Right kidney (tissue), 1 donor: Measurements from ENCODE around the gene NAPB.

ENCODE experiments used
- DNase-seq: peaks from one replicate; pipeline ENCODE4 v3.0.0-alpha.2; 2016

The NAPB gene

DNA sequence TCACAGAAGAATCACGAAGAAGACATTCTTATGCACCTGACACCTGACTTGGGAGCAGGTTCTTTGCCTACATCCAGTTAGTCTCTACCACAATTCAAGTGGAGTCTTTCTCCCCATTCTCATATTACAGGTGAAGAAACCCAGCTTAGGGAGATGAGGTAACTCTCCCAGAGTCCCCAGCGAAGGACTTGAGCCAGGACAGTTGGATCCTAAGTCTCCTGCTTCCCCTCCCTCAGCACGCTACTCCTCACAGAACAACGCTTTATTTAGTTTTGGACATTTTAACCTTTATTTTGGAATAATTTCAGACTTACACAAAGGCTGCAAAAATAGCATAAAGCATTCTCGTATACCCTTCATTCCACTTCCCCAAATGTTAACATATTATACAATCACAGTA, 17.4 kb upstream of the NAPB start:
- DNase-seq: no peak

DNA sequence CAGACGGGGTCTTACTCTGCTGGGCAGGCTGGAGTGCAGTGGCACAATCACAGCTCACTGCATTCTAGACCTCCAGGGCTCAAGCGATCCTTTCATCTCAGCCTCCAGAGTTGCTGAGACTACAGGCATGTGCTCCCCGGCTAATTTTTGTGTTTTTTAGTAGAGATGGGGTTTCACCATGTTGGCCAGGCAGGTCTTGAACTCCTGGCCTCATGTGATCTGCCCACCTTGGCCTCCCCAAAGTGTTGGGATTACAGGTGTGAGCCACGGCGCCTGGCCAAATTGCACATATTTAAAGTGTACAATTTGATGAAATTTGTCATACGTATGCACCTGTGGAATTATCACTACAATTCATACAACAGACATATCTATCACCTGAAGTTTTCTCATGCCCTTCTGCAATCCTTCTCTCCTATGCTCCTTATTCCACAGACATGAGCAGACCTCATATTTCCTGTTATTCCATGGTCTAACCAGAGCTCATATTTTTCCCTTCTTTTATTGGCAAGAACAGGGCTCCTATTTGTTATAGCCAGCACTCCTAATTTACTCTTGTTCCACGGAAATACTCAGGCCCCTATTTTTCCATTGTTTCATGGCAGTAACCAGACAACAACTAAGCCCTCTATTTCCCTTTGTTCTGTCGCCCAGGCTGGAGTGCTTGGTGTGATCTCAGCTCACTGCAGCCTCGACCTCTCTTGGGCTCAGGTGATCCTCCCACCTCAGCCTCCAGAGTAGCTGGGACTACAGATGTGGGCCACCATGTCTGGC, 16.0 kb upstream of the NAPB start:
- no peak for DNase-seq

DNA sequence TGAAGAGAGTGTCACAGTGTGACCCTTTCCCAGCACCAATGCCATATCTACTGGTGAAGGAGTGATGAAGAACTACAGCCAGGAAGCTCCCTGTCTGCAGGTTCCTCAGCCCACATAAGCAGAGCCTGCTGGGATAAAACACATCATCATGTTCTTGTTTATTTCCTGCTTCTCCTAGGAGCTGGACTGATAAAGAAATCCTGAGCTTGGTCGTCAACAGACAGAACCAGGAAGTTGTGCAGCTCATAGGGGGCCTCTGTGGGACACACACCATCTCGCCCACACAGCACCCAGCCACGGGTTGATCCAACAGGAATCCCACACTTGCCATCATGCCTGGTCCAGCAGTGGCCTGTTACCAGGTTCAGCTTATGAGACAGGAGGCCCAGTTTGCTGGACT, 15.4 kb upstream of the NAPB start:
- DNase-seq: no peak

DNA sequence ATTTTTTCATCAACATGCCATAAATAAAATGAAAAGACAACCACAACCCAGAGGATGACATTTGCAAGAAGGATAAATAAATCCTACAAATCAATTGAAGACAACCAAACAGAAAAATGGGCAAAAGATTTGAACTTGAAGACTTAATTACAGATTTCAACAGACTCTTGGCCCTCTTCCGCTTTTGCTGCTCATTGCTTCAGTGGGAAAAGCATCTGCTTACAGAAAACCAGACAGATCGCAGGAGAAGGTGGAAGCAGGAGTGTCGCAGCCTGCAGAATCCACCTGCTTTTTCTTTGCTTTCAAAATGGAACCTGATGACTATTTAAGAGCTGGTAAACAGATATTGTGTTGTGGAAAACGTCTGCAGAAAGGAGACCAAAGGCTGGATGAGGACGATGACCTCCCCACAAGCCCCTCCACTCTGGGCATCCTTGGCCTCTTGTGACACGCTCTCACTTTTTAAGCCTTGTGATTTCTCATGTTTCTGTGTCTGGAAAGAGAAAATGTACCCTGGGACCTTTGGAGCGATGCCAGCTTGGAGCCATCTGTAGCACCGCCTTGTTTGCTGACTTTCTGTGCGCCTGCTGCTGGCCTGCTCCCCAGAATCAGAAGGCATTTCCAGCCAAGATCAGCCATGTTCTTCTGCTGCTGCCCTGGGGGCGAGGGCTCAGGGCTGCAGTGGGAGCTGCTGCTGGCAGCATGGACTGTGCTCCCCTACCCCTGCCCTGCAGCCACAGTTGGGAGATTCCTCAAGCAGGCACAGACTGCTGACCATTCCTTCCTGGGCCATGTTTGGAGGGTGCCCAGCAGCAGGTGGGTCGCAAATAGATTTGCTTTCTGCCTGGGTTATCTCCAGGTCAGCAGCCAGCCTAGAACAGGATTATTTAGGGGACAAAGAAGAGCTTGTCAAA, 14.6 kb upstream of the NAPB start:
- DNase-seq: no peak

DNA sequence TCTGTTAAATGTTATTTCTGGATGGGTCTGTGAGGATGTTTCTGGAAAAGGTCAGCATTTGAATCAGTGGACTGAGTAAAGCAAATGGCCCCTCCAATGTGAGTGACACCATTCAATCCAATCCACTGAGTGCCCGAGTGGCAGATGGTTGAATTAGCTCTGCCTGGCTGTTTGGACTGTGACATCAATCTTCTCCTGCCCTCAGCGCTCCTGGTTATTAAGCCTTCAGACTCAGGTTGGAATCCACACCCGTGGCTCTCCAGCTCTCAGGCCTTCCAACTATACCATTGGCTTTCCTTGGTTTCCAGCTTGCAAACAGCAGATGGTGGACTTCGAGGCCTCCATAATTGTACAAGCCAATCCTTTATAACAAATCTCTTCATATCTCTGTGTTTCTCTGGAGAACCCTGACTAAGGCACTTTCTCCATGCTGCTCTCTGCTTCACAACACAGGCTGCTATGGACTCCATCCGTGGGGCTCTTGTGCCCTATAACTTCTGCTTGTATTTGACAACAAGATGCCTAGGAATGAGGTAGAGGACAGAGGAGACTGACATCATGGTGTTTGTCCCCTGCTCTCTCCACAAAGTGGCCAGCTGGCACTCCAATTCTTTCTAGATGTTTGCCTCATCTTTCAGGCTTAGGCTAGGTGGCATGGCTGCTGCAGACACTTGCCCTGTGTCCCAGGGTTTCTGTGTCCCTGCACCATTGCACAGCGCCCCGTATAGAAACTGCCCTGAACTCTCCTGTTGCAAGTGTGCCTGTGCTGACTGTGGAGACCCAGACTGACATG, 13.4 kb upstream of the NAPB start:
- DNase-seq: no peak

DNA sequence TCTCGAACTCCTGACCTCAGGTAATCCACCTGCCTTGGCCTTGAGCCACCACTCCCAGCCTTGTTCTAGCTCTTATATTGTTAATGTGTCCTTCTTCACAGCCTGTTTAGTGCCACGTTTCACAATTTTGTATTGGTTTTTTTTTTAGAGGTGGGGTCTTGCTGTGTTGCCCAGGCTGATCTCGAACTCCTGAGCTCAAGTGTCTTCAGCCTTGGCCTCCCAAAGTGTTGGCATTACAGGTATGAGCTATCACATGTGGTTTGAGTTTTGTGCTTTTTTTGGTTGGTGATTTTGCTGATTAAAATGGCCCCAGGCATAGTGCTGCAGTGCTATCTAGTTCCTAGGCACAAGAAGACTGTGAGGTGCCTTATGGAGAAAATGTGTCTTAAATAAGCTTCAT, 12.3 kb upstream of the NAPB start:
- no peak for DNase-seq

DNA sequence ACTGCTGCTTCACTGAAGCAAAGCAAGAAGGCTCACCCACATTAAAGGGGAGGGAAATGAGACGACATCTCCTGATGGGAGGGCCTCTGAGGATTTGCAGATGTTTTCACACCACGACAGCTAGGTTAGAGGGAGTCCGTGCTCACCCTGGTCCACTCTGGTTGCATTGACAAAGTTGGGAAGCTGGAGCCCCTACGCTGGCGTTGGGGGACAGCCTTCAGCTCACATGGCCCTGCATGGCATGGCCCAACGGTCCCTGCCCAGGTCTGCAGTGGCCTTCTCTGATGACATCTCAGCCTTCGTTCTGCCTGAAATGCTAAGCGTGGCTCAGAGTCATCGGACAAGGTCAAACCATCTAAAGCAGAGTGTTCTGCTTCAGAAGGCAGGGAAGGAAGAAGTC, 3.8 kb upstream of the NAPB start:
- DNase-seq: no peak

DNA sequence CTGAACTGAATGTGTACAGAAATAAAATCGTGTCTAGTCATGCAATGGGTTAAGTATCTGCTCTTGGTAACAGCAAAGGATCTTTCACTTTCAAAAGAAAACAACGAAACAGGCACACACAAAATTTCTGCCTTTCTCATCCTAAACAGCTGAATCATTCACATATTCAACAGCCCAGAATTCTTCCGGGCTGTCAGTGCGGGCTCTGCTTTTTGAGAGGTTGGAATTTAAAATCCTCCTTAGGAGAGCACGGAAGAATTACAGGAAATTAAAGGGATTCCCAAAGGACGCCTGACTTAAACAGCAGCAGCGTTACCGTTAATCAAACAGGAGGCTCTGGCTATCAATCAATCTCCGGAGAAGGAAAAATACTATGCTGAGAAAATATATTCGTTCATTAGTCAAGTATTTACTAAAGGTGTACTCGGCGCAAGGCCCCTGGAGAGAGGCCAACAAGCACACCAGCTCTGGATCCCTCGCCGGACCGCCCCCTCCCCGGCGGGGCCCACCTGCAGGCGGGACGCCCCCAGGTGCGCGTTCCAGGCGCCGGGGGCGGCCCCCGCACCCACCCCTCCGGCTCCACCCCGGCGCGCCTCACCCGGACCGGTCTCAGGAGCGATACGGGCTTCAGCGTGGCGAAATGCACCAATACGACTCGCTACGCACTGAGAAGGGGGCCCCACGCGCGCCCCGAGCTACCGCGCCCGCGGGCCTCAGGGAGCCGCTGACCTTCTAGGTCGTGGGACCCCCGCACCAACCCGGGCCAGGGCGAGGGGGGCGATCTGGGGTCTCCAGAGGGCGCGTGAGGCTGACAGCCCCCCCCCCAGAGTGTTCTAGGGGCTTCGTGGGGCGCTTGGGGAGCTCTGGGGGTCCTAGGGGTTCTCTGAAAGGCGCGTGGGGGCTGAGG, 1.0 kb downstream of the NAPB start:
- DNase-seq: peak; percentile 60

DNA sequence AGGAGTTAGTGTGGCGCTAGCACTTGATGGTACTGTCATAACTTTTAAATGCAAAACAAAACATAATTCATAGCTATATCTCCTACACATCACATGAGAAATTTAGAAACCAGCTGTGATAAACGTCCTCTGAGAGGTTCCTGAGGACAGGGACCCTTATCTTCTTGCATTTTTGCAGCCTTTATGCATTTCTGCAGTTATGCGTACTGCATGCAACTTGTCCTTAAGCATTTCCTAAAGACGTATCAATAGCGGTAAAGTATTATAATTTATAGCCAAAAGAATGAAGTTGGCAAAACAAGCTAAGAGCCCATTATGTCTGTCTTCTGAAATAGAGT, 1.7 kb downstream of the NAPB start:
- no peak for DNase-seq

DNA sequence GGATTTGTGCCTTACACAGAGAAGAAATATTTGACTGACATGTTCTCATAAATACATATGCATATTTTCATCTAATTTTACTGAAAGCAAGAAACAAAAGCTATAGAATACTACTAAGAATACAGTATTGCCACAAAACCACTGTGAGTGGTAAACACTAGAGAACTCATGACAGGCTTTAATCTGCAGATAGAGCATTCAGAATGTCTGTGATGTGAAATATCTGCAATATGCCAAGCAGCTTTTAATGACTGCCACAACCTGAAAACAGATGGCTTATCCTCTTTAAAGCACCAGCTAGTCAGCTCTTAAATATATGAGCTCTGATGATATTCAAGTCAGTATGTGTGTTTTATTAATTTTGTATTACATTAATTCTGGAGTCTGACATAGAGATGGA, 3.4 kb downstream of the NAPB start:
- DNase-seq: no peak

DNA sequence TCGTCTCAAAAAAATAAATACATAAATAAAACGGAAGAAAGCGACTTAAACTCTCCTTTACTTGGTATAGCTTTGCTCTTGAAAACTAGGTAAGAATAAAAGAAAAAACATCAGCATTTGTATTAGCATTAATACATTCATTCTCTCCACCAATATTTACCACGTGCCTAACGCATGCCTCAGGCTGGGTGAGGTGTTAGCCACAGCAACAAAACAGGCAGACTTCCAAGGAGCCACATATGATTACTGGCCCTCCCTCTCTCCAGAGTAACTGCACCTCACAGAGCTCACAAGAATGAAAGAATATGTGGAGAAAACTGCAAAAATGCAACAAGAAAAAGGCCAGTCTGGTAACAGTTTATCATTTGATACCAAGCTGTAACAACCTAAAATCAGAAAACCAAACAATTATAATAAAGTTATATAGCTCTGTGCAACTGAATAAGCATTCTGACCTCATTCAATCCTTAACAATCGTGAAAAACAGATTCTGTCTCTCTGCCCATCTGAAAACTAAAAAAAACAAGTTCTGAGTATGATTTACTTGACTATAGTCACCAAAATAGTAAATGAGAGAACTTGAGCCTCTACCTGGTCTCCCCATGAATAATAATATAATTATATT, 5.2 kb downstream of the NAPB start:
- DNase-seq: no peak

DNA sequence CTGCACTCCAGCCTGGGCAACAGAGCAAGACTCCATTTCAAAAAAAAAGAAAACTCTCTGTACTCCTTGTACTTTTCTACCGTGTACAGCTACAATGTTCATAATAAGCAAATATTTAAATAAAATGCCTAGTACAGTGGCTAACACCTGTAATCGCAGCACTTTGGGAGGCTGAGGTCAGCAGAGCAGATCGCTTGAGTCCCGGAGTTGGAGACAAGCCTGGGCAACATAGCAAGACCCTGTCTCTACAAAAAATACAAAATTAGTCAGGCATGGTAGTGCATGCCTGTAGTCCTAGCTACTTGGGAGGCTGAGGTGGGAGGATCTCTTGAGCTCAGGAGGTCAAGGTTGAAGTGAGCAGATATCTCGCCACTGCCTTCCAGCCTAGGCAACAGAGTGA, 5.7 kb downstream of the NAPB start:
- no peak for DNase-seq

DNA sequence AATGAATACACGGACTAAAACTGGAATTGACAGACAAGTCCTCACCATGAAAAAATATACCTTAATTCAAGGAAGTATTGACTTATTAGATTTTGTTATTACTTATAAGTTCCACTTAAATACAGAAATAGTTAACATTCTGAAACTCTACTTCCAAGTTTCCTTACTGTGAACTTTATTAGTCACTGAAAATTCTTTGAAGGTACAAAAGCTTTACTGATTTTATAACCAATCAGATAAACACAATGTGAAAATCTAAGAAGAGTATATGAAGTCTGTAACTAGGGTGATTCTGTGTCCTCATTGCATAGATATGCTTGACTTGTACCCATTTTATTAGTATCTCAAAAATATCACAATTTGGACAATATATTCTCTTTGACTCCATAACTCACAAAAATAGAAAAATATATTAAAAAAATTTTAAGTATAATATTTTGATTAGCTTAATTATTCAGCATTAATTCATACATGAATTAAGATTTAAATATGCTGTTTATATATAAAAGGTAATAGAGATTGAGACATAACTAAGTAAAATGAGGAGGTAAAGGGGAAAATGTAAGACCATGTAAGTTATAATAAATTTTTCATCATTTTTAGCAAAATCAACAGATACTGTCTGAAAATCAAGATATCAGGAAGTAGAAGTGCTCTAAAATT, 6.6 kb downstream of the NAPB start:
- no peak for DNase-seq

DNA sequence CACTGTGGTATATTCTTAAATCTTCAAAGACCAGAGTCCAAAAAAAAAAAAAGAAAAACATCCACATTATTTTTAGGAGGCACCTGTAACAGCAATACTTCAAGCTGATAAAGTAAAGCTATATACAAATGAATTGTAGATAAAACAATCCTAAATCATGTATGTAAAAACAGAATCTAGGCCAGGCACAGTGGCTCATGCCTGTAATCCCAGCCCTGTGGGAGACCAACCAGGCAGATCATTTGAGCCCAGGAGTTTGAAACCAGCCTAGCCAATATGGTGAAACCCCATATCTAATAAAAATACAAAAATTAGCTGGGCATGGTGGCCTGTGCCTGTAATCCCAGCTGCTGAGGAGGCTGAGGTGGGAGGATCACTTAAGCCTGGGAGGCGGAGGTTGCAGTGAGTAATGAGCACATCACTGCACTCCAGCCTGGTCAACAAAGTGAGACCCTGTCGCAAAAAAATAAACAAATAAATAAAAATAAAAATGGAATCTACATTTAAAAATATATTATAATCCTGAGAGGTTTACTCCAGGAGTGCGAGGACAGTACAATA, 7.3 kb downstream of the NAPB start:
- DNase-seq: no peak

DNA sequence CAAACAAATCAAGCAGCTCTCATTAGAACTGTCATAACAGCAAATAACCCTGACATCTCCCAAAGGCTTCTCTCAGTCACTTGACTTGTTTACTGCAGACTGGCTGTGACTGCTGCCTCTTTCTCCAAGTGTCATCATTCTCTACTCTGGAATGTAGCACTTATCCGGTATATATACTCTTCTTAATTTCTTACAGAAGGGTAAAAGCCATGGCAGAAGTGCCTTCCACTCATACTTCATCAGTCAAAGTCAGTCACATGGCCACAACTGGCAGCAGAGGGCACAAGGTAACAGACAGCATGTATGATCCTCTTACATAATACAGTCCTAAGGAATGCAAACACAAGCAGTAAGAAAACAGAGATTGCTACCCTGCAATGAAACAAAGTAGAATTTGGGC, 9.3 kb downstream of the NAPB start:
- DNase-seq: no peak

DNA sequence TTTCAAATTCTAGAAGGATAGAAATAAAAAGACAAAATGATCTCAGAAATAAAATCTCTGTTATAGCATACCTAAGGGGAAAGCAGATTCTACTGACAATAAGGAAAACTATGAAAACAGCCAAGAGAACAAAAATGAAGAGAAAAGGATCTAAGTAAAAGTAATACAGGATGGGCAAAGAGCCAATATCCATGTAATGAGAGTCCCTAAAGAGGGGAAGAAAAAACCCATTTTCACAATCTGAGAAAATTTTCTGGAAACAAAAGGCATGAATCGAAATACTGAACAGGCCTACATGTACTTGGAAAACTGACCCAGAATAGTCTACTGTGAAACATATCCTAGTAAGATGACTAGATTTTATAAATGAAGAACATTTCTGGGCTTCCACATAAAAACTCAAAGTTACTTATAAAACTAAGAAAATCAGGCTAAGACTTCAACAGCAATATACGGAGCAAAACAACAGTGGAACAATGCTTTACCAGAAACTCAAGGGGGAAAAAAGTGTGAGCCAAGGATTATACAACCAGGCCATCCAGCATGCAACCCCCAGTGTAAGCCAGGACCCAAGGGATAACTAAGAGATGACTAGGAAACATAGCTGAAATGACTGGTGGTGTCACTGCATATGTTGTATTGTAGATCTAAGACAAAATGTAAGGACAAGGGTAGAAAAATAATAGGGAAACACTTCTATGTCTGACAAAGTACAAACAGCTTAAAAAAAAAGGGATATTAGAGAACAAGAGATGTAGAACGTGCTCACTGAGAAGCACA, 10.2 kb downstream of the NAPB start:
- no peak for DNase-seq

DNA sequence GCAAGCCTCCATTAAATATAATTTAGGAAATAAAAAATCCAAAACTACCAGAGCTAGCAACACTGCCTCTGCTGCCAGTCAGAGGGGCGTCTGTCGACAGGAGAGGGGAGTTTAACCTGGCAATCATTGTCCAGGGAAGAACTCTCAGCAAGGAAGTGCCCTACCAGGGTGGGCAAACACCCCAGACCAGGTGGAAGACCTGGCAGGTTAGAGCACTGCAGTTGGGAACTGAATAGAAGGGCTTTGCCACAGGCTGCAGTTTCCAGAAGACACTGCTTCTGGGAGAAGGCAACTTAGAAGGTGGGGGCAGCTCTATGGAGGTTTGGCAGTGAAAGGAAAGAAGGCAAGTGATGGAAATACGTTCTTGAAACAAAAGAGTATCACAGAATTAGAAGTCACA, 11.5 kb downstream of the NAPB start:
- no peak for DNase-seq

DNA sequence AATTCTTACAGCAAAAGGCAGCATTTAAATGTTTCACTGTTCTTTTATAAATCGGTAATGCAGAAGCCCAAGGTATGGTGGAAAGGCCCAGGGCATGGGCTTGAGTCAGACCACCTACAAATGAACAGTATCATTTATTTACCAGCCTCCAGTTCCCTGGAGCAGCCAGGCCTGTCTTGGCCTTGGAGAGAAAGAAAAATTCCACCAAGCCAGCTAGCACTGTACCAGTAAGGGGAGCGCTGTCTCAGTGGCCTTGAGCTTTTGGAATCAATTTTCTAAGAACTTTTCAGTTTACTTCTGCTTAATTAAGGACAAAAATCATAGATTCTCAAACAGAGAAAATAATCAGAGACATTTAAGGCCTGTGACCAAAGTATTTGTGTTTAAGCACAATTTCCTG, 12.3 kb downstream of the NAPB start:
- no peak for DNase-seq

DNA sequence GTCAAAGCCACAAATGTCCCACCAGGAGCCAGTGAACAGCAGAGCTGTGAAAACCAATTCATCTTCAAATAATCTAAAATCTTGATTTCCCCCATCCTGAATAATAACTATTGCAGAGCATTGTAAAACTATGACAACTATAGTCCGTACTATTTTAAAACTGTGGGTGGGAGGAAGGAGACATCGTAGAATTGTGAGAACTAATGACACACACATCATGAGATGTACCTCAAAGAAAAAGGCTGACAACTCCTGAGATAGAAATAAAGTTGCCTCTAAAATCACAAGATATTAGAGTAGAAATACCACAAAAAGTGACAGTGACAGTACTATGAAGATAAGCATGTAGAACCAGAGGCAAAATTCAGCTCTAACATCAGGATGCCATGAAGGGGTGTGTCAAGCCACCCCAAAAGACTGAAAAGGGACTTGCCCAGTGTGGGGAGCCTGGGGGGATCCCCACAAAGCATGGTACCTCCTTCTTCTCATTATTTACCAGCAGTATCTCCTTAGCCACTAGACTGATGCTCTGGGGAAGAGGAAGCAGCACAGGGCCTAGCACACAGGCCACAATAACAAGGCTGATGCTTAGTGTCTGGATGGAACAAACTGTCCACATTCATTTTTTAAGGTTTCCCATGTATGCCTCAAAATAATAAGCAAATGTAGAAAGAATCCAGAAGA, 13.4 kb downstream of the NAPB start:
- DNase-seq: no peak
